Stimulated activated CD4-positive, alpha-beta T cell treated with anti-CD3 and anti-CD28 coated beads, Interleukin-1b, Interleukin-23, amount 100 ng/mL, for 24 hours (primary cell): ENCODE measurements around the gene TSC22D1.

ENCODE experiments used
- DNase-seq, 4 experiments: peaks; one replicate each; pipeline ENCODE4 v3.0.0-alpha.2; 2020; ENCODE audit warnings: low read depth in 4 of 4, low spot score in 1 of 4

Gene TSC22D1

DNA sequence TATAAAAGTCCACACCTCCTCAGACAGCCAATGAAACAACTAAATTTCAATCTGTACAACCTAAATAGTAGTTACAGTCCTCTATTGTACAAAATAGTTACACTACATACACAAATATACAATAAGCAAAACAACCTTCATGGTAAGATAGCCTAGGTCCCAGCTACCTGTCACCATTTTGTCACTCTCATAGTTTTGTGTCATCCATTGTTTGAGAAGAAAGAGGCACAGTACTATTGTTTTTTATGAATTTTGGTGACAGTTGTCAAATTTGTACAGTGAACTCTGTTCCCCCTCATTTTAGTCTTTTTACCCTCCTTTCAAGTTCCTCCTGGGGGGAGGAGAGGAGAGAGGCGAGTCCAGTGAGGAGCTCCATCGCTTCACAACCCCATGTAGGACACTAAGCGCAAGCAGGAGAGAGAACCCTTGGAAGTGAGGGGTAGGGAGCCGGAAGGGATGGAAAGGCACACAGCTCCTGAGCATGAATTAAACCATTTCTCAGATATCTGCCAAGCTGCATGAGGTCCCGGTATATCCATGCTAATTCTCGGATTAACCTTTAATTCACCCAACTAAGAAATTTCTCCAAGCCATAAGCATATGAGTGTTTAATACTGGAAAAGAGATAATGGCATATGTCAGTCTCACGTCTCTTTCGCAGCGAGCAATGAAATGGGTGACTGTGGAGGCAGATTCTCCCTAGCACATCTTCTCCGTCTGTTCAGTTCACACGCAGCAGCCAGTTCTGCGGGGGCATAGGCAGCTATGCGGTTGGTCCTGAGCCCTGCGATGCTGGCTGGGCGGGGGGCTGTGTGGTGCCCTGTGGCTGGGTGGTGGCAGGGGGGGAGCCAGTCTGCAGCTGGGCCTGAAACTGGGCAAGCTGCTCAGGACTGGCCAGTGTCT lies 142.0 kb downstream of the TSC22D1 start:
- DNase-seq: no peak

DNA sequence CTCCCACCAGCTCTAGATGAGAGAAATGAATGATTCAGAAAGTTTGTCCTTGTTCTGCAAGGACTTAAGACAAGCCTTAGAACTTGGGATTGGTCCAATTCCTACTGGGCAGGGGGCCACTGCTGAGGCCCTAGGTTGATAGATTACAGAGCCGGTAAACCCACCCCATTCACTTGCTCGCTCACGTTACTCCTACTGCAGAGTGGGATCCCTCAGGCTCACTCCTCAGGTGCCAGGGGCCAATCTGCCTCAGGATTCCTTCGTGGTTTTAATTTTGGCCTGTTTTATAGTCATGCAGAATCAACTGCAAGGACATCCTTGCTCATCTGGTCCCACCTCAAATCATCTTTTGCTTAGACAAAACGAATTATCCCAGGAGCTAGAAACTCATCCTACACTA lies 143.5 kb downstream of the TSC22D1 start:
- DNase-seq: no peak

DNA sequence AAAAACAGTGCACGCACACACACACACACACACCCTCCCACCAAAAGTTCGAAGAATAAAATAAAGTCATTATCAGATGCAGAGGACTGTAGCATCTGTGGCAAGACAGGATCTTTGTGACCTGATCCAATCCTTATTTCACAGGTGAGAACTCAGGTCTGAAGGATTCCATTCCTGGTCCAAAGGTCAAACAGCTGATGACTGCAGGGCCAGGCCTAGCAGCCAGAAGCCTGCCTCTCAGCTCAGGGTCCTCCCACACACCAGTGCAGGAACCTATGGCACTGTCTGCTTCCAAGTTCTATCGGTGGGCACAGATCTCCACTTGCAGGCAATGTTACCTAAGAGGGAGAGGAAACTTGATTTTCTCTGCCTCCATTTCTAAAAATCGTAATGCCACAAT lies 145.0 kb downstream of the TSC22D1 start:
- no peak for DNase-seq

DNA sequence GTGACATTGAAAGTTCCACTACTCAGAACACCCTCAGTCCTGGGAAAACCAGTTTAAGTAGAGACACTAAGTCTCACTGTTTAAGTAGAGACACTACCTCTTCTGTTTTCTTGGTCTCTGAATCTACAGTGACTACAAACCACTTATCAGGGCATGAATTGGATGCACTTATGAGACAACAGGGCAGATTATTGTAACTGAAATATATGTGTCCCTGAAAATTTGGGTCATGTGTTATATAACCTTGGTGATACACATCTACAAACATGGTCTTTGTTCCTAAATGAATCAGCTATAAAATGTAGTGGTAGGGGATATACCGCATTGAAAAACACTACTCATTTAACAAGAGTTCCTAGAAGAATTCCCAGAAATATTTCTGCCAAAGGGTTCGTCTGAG lies 146.8 kb downstream of the TSC22D1 start:
- DNase-seq: no peak

DNA sequence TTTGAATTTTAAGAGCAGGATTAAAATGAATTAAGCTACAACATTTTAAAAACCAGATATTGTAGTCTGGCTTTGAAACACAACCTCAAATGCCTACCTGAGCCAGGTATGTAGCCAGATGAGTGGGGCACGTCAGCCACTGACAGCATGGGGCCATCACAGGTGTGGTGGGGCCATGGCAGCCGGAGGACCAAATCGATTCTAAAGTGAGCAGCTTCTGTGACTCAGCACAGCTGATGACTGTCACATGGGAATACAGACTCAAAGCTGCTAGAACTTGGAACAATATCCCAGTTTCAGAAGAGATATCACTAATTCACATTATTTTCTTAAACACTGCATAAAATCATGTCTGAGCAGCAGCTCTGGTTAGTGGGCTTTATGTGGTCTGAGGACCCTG lies 149.7 kb downstream of the TSC22D1 start:
- no peak for DNase-seq

DNA sequence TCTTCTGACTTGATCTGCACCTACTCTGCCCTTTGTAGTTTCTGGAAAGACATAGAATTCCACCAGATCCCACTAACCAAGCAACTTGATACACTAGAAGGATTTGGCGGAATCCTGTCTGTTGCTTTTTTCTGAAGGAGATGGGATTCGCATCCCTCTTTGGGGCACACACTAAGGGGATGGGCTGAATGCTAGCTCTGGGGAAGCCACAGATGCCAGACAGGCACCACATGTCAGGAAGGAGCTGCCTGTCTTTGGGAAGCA lies 150.4 kb downstream of the TSC22D1 start:
- no peak for DNase-seq

GRCh38 chr13:44425041-44425814 lies 150.9 kb downstream of the TSC22D1 start:
- DNase-seq: no peak

DNA sequence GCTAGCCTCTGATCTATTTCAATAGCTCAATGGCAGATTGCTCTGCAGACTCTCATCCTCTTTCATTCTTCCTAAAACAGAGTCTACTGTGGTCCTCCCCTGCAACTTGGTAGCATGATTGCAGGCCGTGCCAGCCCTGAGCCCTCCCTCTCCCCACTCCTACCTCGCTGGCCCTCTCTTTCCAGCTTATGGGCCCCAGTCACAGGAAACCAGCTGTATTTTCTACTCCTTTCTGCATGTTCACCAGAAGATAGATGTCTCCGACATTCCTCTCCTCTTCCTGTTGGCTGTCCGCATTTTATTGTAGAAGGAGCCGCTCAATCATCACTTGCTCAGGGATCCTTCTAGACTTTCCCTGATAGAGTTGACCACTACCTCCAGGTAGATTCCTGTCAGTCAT lies 152.3 kb downstream of the TSC22D1 start:
- no peak for DNase-seq

GRCh38 chr13:44422755-44423643 lies 153.1 kb downstream of the TSC22D1 start:
- DNase-seq: no peak

- DNase-seq: no peak
Measured at GRCh38 chr13:44421853-44422525, 154.1 kb downstream of the TSC22D1 start.

GRCh38 chr13:44420376-44421220 lies 155.5 kb downstream of the TSC22D1 start:
- no peak for DNase-seq

- no peak for DNase-seq
Measured at GRCh38 chr13:44417876-44418275, 158.3 kb downstream of the TSC22D1 start.

DNA sequence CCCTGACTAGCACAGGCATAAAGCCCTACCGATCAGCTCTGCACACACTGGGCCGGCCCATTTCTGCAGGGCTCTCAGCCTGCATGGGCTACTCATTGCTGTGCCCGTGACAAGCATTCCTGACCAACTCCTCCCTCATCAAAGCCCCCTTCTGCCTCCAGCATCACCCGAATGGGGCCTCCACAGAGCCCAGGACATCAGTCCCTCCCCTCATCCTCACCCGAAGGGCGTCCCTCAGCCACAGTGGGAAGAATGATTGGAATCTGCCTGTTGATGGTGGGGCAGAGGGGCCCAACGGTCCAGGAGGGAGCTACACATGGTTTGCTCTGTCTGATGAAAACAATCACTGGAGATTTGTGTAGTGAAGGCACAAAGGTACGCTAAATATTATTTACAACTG lies 158.7 kb downstream of the TSC22D1 start:
- no peak for DNase-seq

- DNase-seq: no peak
Measured at GRCh38 chr13:44416744-44417143, 159.4 kb downstream of the TSC22D1 start.

DNA sequence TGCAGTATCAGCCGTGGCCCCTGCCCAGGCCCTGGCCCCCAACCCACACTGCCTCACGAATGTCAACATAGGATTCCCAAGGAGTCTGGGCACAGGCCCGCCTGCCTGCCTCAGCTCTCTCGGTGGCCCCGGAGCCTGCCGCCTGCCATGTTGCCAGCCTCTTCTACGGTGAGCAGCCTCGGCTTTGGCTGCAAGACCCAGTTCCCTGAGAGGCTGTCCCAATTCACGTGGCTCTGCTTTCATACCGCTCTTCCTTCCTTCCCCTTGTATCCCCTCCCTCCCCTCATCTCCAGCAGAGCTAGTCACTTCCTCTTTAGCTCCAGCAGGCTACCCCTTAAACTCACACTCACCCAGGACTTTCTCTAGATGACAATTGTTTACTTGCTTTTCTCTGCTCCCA lies 159.8 kb downstream of the TSC22D1 start:
- no peak for DNase-seq

GRCh38 chr13:44415815-44416214 lies 160.3 kb downstream of the TSC22D1 start:
- no peak for DNase-seq

DNA sequence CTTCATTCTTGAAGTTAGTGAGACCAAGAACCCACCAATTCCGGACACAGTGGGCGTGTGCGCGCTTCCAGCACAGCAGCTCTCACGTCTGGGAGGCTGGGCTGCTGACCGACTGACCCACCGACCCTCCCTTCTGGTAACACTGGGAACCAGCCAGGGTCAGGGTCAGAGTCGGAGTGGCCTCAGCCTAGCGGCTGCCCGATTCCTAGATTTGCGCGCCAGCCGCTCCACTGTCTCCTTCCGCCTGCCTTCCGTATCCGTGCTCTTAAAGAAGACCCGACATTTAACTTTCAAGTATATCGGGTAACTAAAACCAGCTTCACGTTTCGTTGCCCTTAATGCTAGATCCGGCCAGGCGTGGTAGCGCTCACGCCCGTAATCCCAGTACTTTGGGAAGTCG lies 161.4 kb downstream of the TSC22D1 start:
- DNase-seq: no peak

- no peak for DNase-seq
Measured at GRCh38 chr13:44413095-44413494, 163.0 kb downstream of the TSC22D1 start.

DNA sequence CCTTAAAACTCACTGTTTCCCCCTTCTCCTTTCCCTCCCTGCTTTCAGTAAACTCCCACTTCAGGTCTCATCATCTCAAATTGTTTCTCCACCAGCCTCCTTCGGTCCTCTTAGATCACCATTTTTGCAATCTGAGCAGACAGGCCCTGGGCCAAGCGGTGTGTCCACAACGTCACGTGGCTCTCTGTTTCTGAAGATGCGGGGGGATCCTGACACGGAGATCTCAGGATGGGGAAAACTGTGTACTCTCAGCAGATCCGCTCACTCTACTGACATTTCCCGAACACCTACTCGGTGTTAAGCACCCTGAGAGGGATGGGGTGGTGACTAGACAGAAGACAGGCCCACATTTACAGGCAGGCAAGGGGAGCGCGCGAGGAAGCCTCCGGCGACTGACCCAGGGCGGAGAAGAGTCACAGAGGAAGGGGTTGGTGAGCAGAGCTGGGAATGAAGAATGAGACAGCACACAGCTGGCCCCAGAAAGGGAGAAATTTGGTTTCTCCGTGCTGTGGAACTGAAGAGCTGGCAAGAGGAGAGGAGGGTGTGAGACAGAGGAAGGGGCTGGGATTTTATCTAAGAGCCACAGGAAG lies 163.7 kb downstream of the TSC22D1 start:
- no peak for DNase-seq

DNA sequence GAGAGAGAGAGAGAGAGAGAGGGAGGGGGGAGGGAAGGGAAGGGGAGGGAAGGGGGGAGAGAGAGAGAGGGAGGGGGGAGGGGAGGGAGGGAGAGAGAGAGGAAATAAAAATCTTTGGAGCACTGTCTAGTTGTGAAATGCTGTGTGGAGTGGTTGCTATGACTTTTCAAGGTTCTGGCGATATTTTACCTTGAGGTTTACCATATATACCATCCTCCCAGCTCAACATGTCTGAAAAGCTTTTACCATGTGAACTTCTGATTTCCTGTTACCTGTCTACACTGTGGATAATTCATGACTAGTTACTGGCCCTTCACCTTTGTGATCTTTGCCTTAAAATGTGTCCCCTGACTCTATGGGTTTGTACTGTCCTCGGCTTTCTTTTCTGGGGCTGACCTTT lies 164.3 kb downstream of the TSC22D1 start:
- no peak for DNase-seq
